H7 (cell line): Measurements from ENCODE around the gene ANKAR. TPM values are rescaled to one million over a fixed set of nuclear protein-coding genes. Genes with fewer than 3 reads are reported as not detected.

Source experiments
- DNase-seq: peaks from one replicate; pipeline ENCODE4 v3.0.0; 2012
- H3K27me3 ChIP-seq: 2 replicates; pipeline ENCODE4 v1.6.0; 2011; ENCODE audit warnings: mild to moderate bottlenecking, low read length; ENCODE audit not compliant: control insufficient read depth, insufficient read depth
- H3K36me3 ChIP-seq: replicated peaks from 2 replicates; pipeline ENCODE4 v1.5.1; 2011; ENCODE audit warnings: low read length; ENCODE audit not compliant: control insufficient read depth, insufficient read depth
- H3K4me3 ChIP-seq: 2 replicates; pipeline ENCODE4 v1.5.1; 2011; ENCODE audit warnings: low read depth, mild to moderate bottlenecking, control low read depth, low read length, moderate library complexity; ENCODE audit not compliant: insufficient read depth
- total RNA-seq: library from RNA; depleted of rRNA; stranded (reverse); fragments of >200 nt; shearing (Covaris generic); gene quantifications from 2 replicates; pipeline ENCODE4 v1.2.3, GENCODE V29; 2014; rRNA removed

The ANKAR gene
- total RNA-seq: 1.8 and 2.7 TPM in 2 replicates

GRCh38 chr2:189674374-189675112 is at the start of gene ANKAR:
Gene ANKAR, plus strand, starts transcription at chr2:189674670. Its CDS starts 1,821 bp downstream, at chr2:189676491.
- H3K27me3 ChIP-seq: peaks cover 2% of the 10 kb centered on the region
- peak within 1 kb of the TSS; percentile 73 for H3K4me3 ChIP-seq
- peaks cover 1% of the 10 kb centered on the region; the same call in 1 of the 2 replicates for H3K36me3 ChIP-seq
- DNase-seq: peak; percentile 92

GRCh38 chr2:189625636-189626035 is 48.8 kb upstream of the ANKAR start:
- Histone ChIP-seq H3K4me3 (no peak overlapping the region), H3K27me3 (no peaks in the 10 kb centered on the region), H3K36me3 (no peaks in the 10 kb centered on the region)
- no peak for DNase-seq

- Histone ChIP-seq H3K4me3 (no peak overlapping the region), H3K27me3 (no peaks in the 10 kb centered on the region), H3K36me3 (no peaks in the 10 kb centered on the region)
- no peak for DNase-seq
Observed at GRCh38 chr2:189627789-189628188, 46.7 kb upstream of the ANKAR start.

- H3K36me3 ChIP-seq: no peaks in the 10 kb centered on the region
- no peak for DNase-seq
- no peaks in the 10 kb centered on the region for H3K27me3 ChIP-seq
- H3K4me3 ChIP-seq: no peak overlapping the region
Observed at GRCh38 chr2:189628817-189629530, 45.5 kb upstream of the ANKAR start.

GRCh38 chr2:189629531-189630453 is 44.7 kb upstream of the ANKAR start:
- Histone ChIP-seq H3K27me3 (no peaks in the 10 kb centered on the region), H3K4me3 (no peak overlapping the region), H3K36me3 (no peaks in the 10 kb centered on the region)
- DNase-seq: no peak

GRCh38 chr2:189631849-189632248 is 42.6 kb upstream of the ANKAR start:
- Histone ChIP-seq H3K36me3 (no peaks in the 10 kb centered on the region), H3K27me3 (no peaks in the 10 kb centered on the region), H3K4me3 (no peak overlapping the region)
- no peak for DNase-seq

- no peak for DNase-seq
- Histone ChIP-seq H3K4me3 (no peak overlapping the region), H3K36me3 (no peaks in the 10 kb centered on the region), H3K27me3 (no peaks in the 10 kb centered on the region)
Observed at GRCh38 chr2:189633392-189633811, 41.1 kb upstream of the ANKAR start.

GRCh38 chr2:189635353-189635752 is 39.1 kb upstream of the ANKAR start:
- no peaks in the 10 kb centered on the region for H3K36me3 ChIP-seq
- H3K27me3 ChIP-seq: no peaks in the 10 kb centered on the region
- no peak overlapping the region for H3K4me3 ChIP-seq
- DNase-seq: no peak

- Histone ChIP-seq H3K27me3 (no peaks in the 10 kb centered on the region), H3K36me3 (no peaks in the 10 kb centered on the region), H3K4me3 (no peak overlapping the region)
- DNase-seq: no peak
Observed at GRCh38 chr2:189638301-189639006, 36.0 kb upstream of the ANKAR start.

- no peak for DNase-seq
Observed at GRCh38 chr2:189639007-189639609, 35.4 kb upstream of the ANKAR start.

GRCh38 chr2:189641002-189641401 is 33.5 kb upstream of the ANKAR start:
- Histone ChIP-seq H3K27me3 (no peaks in the 10 kb centered on the region), H3K4me3 (no peak overlapping the region), H3K36me3 (no peaks in the 10 kb centered on the region)
- DNase-seq: no peak

More at GRCh38 chr2:189639007-189639609, 35.4 kb upstream of the ANKAR start:
- no peaks in the 10 kb centered on the region for H3K27me3 ChIP-seq
- no peak overlapping the region for H3K4me3 ChIP-seq
- H3K36me3 ChIP-seq: no peaks in the 10 kb centered on the region

GRCh38 chr2:189641590-189641989 is 32.9 kb upstream of the ANKAR start:
- no peak for DNase-seq
- Histone ChIP-seq H3K27me3 (no peaks in the 10 kb centered on the region), H3K36me3 (no peaks in the 10 kb centered on the region), H3K4me3 (no peak overlapping the region)

GRCh38 chr2:189646521-189646920 is 27.9 kb upstream of the ANKAR start:
- DNase-seq: no peak
- no peaks in the 10 kb centered on the region for H3K27me3 ChIP-seq
- no peak overlapping the region for H3K4me3 ChIP-seq
- H3K36me3 ChIP-seq: no peaks in the 10 kb centered on the region
